Stimulated activated CD4-positive, alpha-beta T cell treated with anti-CD3 and anti-CD28 coated beads, TNF-alpha, amount 100 ng/mL, for 24 hours (primary cell): ENCODE data around the gene TRIM22.
"Not testable (repeated sequence)": the region's sequence is repeated elsewhere in the genome, so short reads cannot be mapped to it uniquely, and the experiment has no call there.

Experiments used
- DNase-seq, 3 experiments: peaks; one replicate each; pipeline ENCODE4 v3.0.0-alpha.2; 2020; ENCODE audit warnings: low read depth in 3 of 3

The TRIM22 gene

GRCh38 chr11:5690736-5691135 lies 1.1 kb downstream of the TRIM22 start:
- no peak for DNase-seq

- not testable (repeated sequence) for DNase-seq
These were observed 1.8 kb downstream of the TRIM22 start for GRCh38 chr11:5691238-5691963.

GRCh38 chr11:5691964-5692361 lies 2.4 kb downstream of the TRIM22 start:
- no peak for DNase-seq

- DNase-seq = no peak
These were observed 5.1 kb downstream of the TRIM22 start for GRCh38 chr11:5694642-5695041.

GRCh38 chr11:5695580-5695979 lies 6.0 kb downstream of the TRIM22 start:
- no peak for DNase-seq

- DNase-seq = no peak
These were observed 6.6 kb downstream of the TRIM22 start for GRCh38 chr11:5696210-5696609.

GRCh38 chr11:5698281-5698680 lies 8.7 kb downstream of the TRIM22 start:
- no peak for DNase-seq

GRCh38 chr11:5700421-5701054 lies 10.9 kb downstream of the TRIM22 start:
- DNase-seq = no peak

GRCh38 chr11:5701055-5701577 lies 11.5 kb downstream of the TRIM22 start:
- no peak for DNase-seq

- no peak for DNase-seq
These were observed 14.3 kb downstream of the TRIM22 start for GRCh38 chr11:5703741-5704536.

GRCh38 chr11:5705688-5706087 lies 16.1 kb downstream of the TRIM22 start:
- DNase-seq = no peak

GRCh38 chr11:5712507-5712906 lies 22.9 kb downstream of the TRIM22 start:
- DNase-seq = no peak

- DNase-seq = no peak
These were observed 24.1 kb downstream of the TRIM22 start for GRCh38 chr11:5713695-5714094.

- not testable (repeated sequence) for DNase-seq
These were observed 26.9 kb downstream of the TRIM22 start for GRCh38 chr11:5716518-5716917.

GRCh38 chr11:5719703-5720495 lies 30.3 kb downstream of the TRIM22 start:
- no peak for DNase-seq

- no peak for DNase-seq
These were observed 33.0 kb downstream of the TRIM22 start for GRCh38 chr11:5722622-5723021.

- DNase-seq = no peak
These were observed 36.8 kb downstream of the TRIM22 start for GRCh38 chr11:5726351-5726750.

- no peak for DNase-seq
These were observed 38.1 kb downstream of the TRIM22 start for GRCh38 chr11:5727691-5728090.

GRCh38 chr11:5736396-5736795 lies 46.8 kb downstream of the TRIM22 start, which contains the start of gene OR56B1:
Gene OR56B1, plus strand, starts transcription at chr11:5736448. Its CDS starts 69 bp downstream, at chr11:5736517.
- DNase-seq = no peak

- no peak for DNase-seq
These were observed 47.5 kb downstream of the TRIM22 start for GRCh38 chr11:5737091-5737490.

- no peak for DNase-seq
These were observed 48.2 kb downstream of the TRIM22 start for GRCh38 chr11:5737670-5738392.
